Brain microvascular endothelial cell (primary cell): ENCODE data around the gene AIFM1.

ENCODE experiments used
- DNase-seq: peaks from one replicate; pipeline ENCODE4 v3.0.0-alpha.2; 2020
- H3K27ac ChIP-seq: fragments of 250-450 bp; sonication (Bioruptor Pico); 2 replicates; pipeline ENCODE4 v1.5.1; 2020; ENCODE audit warnings: mild to moderate bottlenecking, moderate library complexity
- H3K27me3 ChIP-seq: fragments of 250-450 bp; sonication (Bioruptor Pico); replicated peaks from 2 replicates; pipeline ENCODE4 v1.5.1; 2020; ENCODE audit warnings: mild to moderate bottlenecking
- H3K36me3 ChIP-seq: fragments of 250-450 bp; sonication (Bioruptor Pico); replicated peaks from 2 replicates; pipeline ENCODE4 v1.5.1; 2020; ENCODE audit warnings: mild to moderate bottlenecking
- H3K4me3 ChIP-seq: 2 replicates; pipeline ENCODE4 v1.5.1; 2011; ENCODE audit warnings: low read depth, mild to moderate bottlenecking, control low read depth, low read length, moderate library complexity
- in situ Hi-C: cut with HindIII; loops from 2 replicates; pipeline ENCODE4 v1.10.0; 2017; ENCODE audit warnings: low sequenced_read_pairs, low pct_ligation_motif_present
- TF ChIP-seq, protein P1 (sequence below): IDR thresholded peaks from 2 replicates; pipeline ENCODE4 v1.5.1; 2011; ENCODE audit warnings: low read depth, mild to moderate bottlenecking, moderate library complexity, low read length, control low read depth, inconsistent platforms; ENCODE audit errors: missing control alignments

AIFM1 gene

GRCh38 chrX:130114141-130114588 is 51.5 kb downstream of the AIFM1 start:
- H3K4me3 ChIP-seq, result no peak overlapping the region
- no peaks in the 10 kb centered on the region for H3K27me3 ChIP-seq
- TF ChIP-seq, protein P1, sequence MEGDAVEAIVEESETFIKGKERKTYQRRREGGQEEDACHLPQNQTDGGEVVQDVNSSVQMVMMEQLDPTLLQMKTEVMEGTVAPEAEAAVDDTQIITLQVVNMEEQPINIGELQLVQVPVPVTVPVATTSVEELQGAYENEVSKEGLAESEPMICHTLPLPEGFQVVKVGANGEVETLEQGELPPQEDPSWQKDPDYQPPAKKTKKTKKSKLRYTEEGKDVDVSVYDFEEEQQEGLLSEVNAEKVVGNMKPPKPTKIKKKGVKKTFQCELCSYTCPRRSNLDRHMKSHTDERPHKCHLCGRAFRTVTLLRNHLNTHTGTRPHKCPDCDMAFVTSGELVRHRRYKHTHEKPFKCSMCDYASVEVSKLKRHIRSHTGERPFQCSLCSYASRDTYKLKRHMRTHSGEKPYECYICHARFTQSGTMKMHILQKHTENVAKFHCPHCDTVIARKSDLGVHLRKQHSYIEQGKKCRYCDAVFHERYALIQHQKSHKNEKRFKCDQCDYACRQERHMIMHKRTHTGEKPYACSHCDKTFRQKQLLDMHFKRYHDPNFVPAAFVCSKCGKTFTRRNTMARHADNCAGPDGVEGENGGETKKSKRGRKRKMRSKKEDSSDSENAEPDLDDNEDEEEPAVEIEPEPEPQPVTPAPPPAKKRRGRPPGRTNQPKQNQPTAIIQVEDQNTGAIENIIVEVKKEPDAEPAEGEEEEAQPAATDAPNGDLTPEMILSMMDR, result no peak
- in situ Hi-C loops, result no loop called here
- no peak for DNase-seq
- H3K27ac ChIP-seq, result no peak overlapping the region
- no peaks in the 10 kb centered on the region for H3K36me3 ChIP-seq

GRCh38 chrX:130111220-130112154 is 54.2 kb downstream of the AIFM1 start:
- no peak for DNase-seq
- TF ChIP-seq, protein P1, result no peak
- Histone ChIP-seq H3K27ac (peak overlapping the region; percentile 62), H3K4me3 (peak overlapping the region; percentile 40), H3K27me3 (no peaks in the 10 kb centered on the region), H3K36me3 (no peaks in the 10 kb centered on the region)
- in situ Hi-C loops, result no loop called here

- peak within 1 kb of the TSS; percentile 91 for H3K27ac ChIP-seq
- H3K27me3 ChIP-seq, result no peaks in the 10 kb centered on the region
- TF ChIP-seq, protein P1, result no peak
- in situ Hi-C loops, result no loop called here
- no peak for DNase-seq
- H3K36me3 ChIP-seq, result no peaks in the 10 kb centered on the region
- H3K4me3 ChIP-seq, result peak within 1 kb of the TSS; percentile 63
These were observed 55.0 kb downstream of the AIFM1 start, which contains the start of gene ELF4 for GRCh38 chrX:130110379-130111219. TSS of gene ELF4 (minus strand) at chrX:130110497. CDS start at chrX:130081330, 29,167 bp downstream.

- Histone ChIP-seq H3K27ac (peak overlapping the region; percentile 91), H3K36me3 (no peaks in the 10 kb centered on the region), H3K27me3 (no peaks in the 10 kb centered on the region), H3K4me3 (peak overlapping the region; percentile 63)
- TF ChIP-seq, protein P1, result no peak
- in situ Hi-C loops, result no loop called here
- no peak for DNase-seq
These were observed 55.9 kb downstream of the AIFM1 start for GRCh38 chrX:130109429-130110378.
